WI38 (cell line): ENCODE data around the gene TCN2.
"Not testable (repeated sequence)": the region's sequence is repeated elsewhere in the genome, so short reads cannot be mapped to it uniquely, and the experiment has no call there.

Source experiments
- H3K4me3 ChIP-seq: 2 replicates; pipeline ENCODE4 v1.5.1; 2011; ENCODE audit warnings: low read depth, mild to moderate bottlenecking, control low read depth, low read length
- CTCF ChIP-seq: IDR thresholded peaks from 2 replicates; pipeline ENCODE4 v1.5.1; 2012; ENCODE audit warnings: low read depth, mild to moderate bottlenecking, control low read depth, low read length

The TCN2 gene

DNA sequence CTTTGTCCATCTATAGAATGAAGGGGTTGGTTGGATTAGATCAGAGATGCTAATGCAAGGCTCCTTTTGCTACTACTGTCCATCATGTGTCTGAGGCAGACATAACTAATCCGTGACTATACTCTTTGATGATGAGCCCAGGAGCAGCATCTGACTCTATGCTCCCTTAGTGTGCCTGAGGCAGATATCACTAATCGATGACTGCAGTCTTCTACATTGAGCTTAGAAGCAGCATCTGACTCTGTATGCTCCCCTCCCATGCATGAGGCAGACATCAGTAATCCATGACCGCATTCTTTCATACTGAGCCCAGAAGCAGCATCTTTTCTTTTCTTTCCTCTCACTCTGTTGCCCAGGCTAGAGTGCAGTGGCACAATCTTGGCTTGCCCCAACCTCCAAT lies 4.2 kb downstream of the TCN2 start:
- TF ChIP-seq CTCF: no peak
- no peak overlapping the region for H3K4me3 ChIP-seq

GRCh38 chr22:30612789-30613188 lies 5.8 kb downstream of the TCN2 start:
- TF ChIP-seq CTCF: no peak
- H3K4me3 ChIP-seq: no peak overlapping the region

DNA sequence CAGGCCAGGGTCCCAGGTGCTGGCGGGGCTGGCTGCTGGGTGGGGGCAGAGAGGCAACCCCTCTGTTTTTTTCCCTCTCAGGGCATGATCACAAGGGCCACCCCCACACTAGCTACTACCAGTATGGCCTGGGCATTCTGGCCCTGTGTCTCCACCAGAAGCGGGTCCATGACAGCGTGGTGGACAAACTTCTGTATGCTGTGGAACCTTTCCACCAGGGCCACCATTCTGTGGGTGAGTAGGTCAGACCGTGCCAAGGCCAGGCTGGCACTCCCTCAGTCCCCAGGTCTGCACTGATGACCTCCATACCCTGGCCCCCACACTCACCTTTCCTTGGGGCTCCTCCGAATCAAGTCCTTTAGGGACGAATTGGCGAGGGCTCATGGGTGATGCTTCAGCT lies 7.3 kb downstream of the TCN2 start:
- no peak for TF ChIP-seq CTCF
- H3K4me3 ChIP-seq: no peak overlapping the region

- H3K4me3 ChIP-seq: no peak overlapping the region
- no peak for TF ChIP-seq CTCF
These were observed 7.9 kb downstream of the TCN2 start for GRCh38 chr22:30614879-30615278.

DNA sequence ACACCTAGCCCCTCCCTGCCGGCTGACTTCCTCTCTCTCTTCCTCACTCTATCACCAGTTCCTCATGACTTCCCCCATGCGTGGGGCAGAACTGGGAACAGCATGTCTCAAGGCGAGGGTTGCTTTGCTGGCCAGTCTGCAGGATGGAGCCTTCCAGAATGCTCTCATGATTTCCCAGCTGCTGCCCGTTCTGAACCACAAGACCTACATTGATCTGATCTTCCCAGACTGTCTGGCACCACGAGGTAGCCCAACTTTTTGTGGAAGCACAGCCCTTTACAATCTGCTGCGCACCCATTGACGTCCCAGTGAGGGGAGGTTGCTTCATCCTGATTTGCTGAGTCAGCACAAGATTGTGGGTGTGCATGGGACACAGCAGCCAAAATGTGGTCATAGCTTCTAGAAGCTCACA lies 8.6 kb downstream of the TCN2 start:
- TF ChIP-seq CTCF: no peak
- no peak overlapping the region for H3K4me3 ChIP-seq

GRCh38 chr22:30617819-30618218 lies 10.8 kb downstream of the TCN2 start:
- TF ChIP-seq CTCF: no peak
- no peak overlapping the region for H3K4me3 ChIP-seq

DNA sequence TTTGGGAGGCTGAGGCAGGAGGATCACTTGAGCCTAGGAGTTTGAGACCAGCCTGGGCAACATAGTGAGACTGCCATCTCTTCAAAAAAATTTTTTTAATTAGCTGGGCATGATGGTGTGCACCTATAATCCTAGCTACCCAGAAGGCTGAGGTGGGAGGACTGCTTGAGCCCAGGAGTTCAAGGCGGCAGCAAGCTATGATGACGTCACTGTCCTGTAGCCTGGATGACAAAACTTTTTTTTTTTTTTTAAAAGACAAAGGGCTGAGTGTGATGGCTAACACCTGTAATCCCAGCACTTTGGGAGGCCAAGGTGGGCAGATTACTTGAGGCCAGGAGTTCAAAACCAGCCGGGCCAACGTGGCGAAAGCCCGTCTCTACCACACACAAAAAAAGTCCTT lies 12.9 kb downstream of the TCN2 start:
- not testable (repeated sequence) for H3K4me3 ChIP-seq

- no peak overlapping the region for H3K4me3 ChIP-seq
- TF ChIP-seq CTCF: no peak
These were observed 19.4 kb downstream of the TCN2 start for GRCh38 chr22:30626413-30626812.
